ENCODE measurements around the gene MAPK4.

DNA sequence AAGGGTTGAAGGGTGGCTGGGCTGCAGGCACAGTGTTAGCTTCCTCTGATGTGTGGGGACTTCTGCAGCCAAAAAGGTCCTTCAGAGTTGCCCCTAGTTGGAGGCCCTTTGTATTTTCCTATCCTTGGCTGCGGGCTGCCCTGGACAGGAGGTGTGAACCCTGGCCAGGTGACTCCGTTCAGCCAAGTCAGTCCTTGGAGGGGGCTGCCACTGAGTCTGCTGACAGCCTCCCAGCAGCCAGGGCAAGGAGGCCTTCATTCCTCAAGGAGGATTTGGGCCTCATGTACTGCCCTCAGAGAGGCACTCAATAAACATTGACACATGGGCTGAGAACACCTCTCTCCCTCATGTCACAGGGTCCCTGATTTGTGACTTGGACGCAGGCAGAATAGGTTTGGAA lies 62.4 kb downstream of the MAPK4 start:
- TF ChIP-seq, protein P1, sequence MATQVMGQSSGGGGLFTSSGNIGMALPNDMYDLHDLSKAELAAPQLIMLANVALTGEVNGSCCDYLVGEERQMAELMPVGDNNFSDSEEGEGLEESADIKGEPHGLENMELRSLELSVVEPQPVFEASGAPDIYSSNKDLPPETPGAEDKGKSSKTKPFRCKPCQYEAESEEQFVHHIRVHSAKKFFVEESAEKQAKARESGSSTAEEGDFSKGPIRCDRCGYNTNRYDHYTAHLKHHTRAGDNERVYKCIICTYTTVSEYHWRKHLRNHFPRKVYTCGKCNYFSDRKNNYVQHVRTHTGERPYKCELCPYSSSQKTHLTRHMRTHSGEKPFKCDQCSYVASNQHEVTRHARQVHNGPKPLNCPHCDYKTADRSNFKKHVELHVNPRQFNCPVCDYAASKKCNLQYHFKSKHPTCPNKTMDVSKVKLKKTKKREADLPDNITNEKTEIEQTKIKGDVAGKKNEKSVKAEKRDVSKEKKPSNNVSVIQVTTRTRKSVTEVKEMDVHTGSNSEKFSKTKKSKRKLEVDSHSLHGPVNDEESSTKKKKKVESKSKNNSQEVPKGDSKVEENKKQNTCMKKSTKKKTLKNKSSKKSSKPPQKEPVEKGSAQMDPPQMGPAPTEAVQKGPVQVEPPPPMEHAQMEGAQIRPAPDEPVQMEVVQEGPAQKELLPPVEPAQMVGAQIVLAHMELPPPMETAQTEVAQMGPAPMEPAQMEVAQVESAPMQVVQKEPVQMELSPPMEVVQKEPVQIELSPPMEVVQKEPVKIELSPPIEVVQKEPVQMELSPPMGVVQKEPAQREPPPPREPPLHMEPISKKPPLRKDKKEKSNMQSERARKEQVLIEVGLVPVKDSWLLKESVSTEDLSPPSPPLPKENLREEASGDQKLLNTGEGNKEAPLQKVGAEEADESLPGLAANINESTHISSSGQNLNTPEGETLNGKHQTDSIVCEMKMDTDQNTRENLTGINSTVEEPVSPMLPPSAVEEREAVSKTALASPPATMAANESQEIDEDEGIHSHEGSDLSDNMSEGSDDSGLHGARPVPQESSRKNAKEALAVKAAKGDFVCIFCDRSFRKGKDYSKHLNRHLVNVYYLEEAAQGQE (IDR thresholded peaks at IDR 0.05; ENCODE audit: low read depth, low read length) = no peak
- no peak for TF ChIP-seq HCFC1 (IDR thresholded peaks at IDR 0.05; ENCODE audit: low read length)

All from GM12878 (cell line).